ENCODE measurements around the gene PTPN1.
"Not testable (repeated sequence)": the region's sequence is repeated elsewhere in the genome, so short reads cannot be mapped to it uniquely, and the experiment has no call there.

- TF ChIP-seq, protein P1, sequence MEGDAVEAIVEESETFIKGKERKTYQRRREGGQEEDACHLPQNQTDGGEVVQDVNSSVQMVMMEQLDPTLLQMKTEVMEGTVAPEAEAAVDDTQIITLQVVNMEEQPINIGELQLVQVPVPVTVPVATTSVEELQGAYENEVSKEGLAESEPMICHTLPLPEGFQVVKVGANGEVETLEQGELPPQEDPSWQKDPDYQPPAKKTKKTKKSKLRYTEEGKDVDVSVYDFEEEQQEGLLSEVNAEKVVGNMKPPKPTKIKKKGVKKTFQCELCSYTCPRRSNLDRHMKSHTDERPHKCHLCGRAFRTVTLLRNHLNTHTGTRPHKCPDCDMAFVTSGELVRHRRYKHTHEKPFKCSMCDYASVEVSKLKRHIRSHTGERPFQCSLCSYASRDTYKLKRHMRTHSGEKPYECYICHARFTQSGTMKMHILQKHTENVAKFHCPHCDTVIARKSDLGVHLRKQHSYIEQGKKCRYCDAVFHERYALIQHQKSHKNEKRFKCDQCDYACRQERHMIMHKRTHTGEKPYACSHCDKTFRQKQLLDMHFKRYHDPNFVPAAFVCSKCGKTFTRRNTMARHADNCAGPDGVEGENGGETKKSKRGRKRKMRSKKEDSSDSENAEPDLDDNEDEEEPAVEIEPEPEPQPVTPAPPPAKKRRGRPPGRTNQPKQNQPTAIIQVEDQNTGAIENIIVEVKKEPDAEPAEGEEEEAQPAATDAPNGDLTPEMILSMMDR (IDR thresholded peaks at IDR 0.05; ENCODE audit: extremely low read depth in 1 of 2, insufficient read depth in 1 of 2, low read depth in 1 of 2, low read length in 2 of 2): not testable (repeated sequence)
- TF ChIP-seq EZH2 (IDR thresholded peaks at IDR 0.05; ENCODE audit: borderline replicate concordance, low read depth, low read length, severe bottlenecking); POLR2AphosphoS5 (IDR thresholded peaks at IDR 0.05; ENCODE audit: insufficient read depth, low read depth, low read length); POLR2A (IDR thresholded peaks at IDR 0.05; ENCODE audit: low read depth, low read length); MYC (IDR thresholded peaks at IDR 0.05; ENCODE audit: low read depth, low read length): not testable (repeated sequence)
Observed at GRCh38 chr20:50620459-50620858, 110.3 kb downstream of the PTPN1 start.

Measured in endothelial cell of umbilical vein (primary cell).